GM12878 (cell line): ENCODE data around the gene MEX3D. TPM values are rescaled to one million over a fixed set of nuclear protein-coding genes. Genes with fewer than 3 reads are reported as not detected.

Experiments used
- ATAC-seq: fragments of 200-7000 bp; cut with Tn5 transposase; 3 replicates; pipeline ENCODE4 v1.9.1; 2020; ENCODE audit warnings: mild to moderate bottlenecking, moderate library complexity
- BruUV-seq: library from RNA; stranded (reverse); fragments of 400-500 nt; replicated peaks from 2 replicates; lab custom pipeline; 2021; lab: Mats Ljungman, UMichigan
- CTCF ChIA-PET: fragments of 300-600 bp; sonication (Branson Sonifier 250); formaldehyde crosslinking; extraction: SDS; loops from one replicate; lab custom pipeline; 2021; ENCODE audit warnings: inconsistent platforms; lab: Yijun Ruan, JAX
- POLR2A ChIA-PET: fragments of 350-600 bp; formaldehyde crosslinking; extraction: SDS; loops from one replicate; lab custom pipeline; 2021; ENCODE audit warnings: inconsistent platforms; lab: Charles Lee
- RAD21 ChIA-PET: fragments of 300-600 bp; sonication (Branson Sonifier 250); formaldehyde crosslinking; loops from one replicate; lab custom pipeline; 2023; ENCODE audit warnings: antibody characterized with exemption; ENCODE audit not compliant: unreplicated experiment; lab: Charles Lee
- SMC1A ChIA-PET: fragments of 300-600 bp; sonication (Branson Sonifier 250); formaldehyde crosslinking; loops from one replicate; lab custom pipeline; 2023; ENCODE audit not compliant: unreplicated experiment, uncharacterized antibody; lab: Charles Lee
- DNase-seq: peaks from one replicate; pipeline ENCODE4 v3.0.0-alpha.2; 2011; ENCODE audit warnings: low read depth, low spot score
- FAIRE-seq: peaks from 3 replicates; lab custom pipeline; 2011; peaks lifted over from hg19 to GRCh38; lab: Jason Lieb, UNC
- H2AFZ ChIP-seq: 2 replicates; pipeline ENCODE4 v1.6.0; 2011; ENCODE audit warnings: low read depth, low read length, control low read depth; ENCODE audit not compliant: control insufficient read depth
- H3K27ac ChIP-seq: 2 replicates; pipeline ENCODE4 v1.5.1; 2011; ENCODE audit warnings: control low read depth; ENCODE audit not compliant: control insufficient read depth, insufficient read depth
- H3K27me3 ChIP-seq, 2 experiments: replicated peaks in 1 of 2; 2 replicates each; pipeline versions ENCODE4 v1.6.0 to v1.6.1; 2011; ENCODE audit warnings: low read length in 1 of 2; ENCODE audit not compliant: control insufficient read depth in 2 of 2, insufficient read depth in 2 of 2
- H3K36me3 ChIP-seq, 2 experiments: 2 replicates each; pipeline ENCODE4 v1.5.1; 2011; ENCODE audit warnings: low read length in 1 of 2; ENCODE audit not compliant: control insufficient read depth in 2 of 2, insufficient read depth in 2 of 2
- H3K4me1 ChIP-seq: 2 replicates; pipeline ENCODE4 v1.6.1; 2011; ENCODE audit warnings: mild to moderate bottlenecking, low read length, moderate library complexity, mixed read lengths; ENCODE audit not compliant: control insufficient read depth, insufficient read depth
- H3K4me2 ChIP-seq: 2 replicates; pipeline ENCODE4 v1.6.0; 2011; ENCODE audit warnings: control low read depth; ENCODE audit not compliant: control insufficient read depth, insufficient read depth
- H3K4me3 ChIP-seq: fragments of 200-600 bp; sonication (generic); 2 replicates; pipeline ENCODE4 v1.5.1; 2016
- H3K79me2 ChIP-seq: 2 replicates; pipeline ENCODE4 v1.6.0; 2011; ENCODE audit warnings: low read length; ENCODE audit not compliant: control insufficient read depth, insufficient read depth
- H3K9ac ChIP-seq: 2 replicates; pipeline ENCODE4 v1.8.0; 2011; ENCODE audit warnings: low read length, control low read depth, mixed read lengths; ENCODE audit not compliant: control insufficient read depth, insufficient read depth
- H3K9me3 ChIP-seq: replicated peaks from 3 replicates; pipeline ENCODE4 v1.5.1; 2011; ENCODE audit warnings: mild to moderate bottlenecking, low read length; ENCODE audit not compliant: control insufficient read depth, insufficient read depth
- H4K20me1 ChIP-seq: 2 replicates; pipeline ENCODE4 v1.6.0; 2011; ENCODE audit not compliant: control insufficient read depth, insufficient read depth
- BACH1 ChIP-seq: fragments of 450-650 bp; IDR thresholded peaks from 2 replicates; pipeline ENCODE4 v1.6.1; 2017; ENCODE audit warnings: mild to moderate bottlenecking, borderline replicate concordance
- CHD4 ChIP-seq: fragments of 200-600 bp; sonication (generic); IDR thresholded peaks from 2 replicates; pipeline ENCODE4 v1.6.1; 2016; ENCODE audit warnings: mild to moderate bottlenecking
- DPF2 ChIP-seq: fragments of 450-650 bp; IDR thresholded peaks from 2 replicates; pipeline ENCODE4 v1.6.1; 2017; ENCODE audit warnings: mild to moderate bottlenecking
- HDAC2 ChIP-seq: fragments of 200-600 bp; sonication (generic); IDR thresholded peaks from 2 replicates; pipeline ENCODE4 v1.6.1; 2017
- HSF1 ChIP-seq: fragments of 150-350 bp; IDR thresholded peaks from 2 replicates; pipeline ENCODE4 v1.6.1; 2014; ENCODE audit warnings: mild to moderate bottlenecking, low read depth, low read length
- KDM1A ChIP-seq: fragments of 200-600 bp; sonication (generic); IDR thresholded peaks from 2 replicates; pipeline ENCODE4 v1.6.1; 2016; ENCODE audit warnings: borderline replicate concordance
- MEF2A ChIP-seq: IDR thresholded peaks from 2 replicates; pipeline ENCODE4 v1.6.1; 2011; ENCODE audit warnings: low read depth, mild to moderate bottlenecking, low read length, moderate library complexity; ENCODE audit not compliant: insufficient read depth
- MYB ChIP-seq: fragments of 150-350 bp; IDR thresholded peaks from 2 replicates; pipeline ENCODE4 v1.6.1; 2014; ENCODE audit warnings: mild to moderate bottlenecking, low read depth, low read length, borderline replicate concordance
- RELA ChIP-seq: fragments of 450-650 bp; IDR thresholded peaks from 2 replicates; pipeline ENCODE4 v1.8.0; 2014; ENCODE audit warnings: borderline replicate concordance; ENCODE audit not compliant: partially characterized antibody
- STAT1 ChIP-seq: fragments of 450-650 bp; conservative IDR thresholded peaks from 2 replicates; pipeline ENCODE4 v1.6.1; 2014; ENCODE audit warnings: antibody characterized with exemption, mild to moderate bottlenecking
- SUPT20H ChIP-seq: IDR thresholded peaks from 2 replicates; pipeline ENCODE4 v1.6.1; 2011; ENCODE audit warnings: low read depth, mild to moderate bottlenecking, low read length, moderate library complexity, borderline replicate concordance; ENCODE audit not compliant: control insufficient read depth
- ZBTB4 ChIP-seq: fragments of 450-650 bp; formaldehyde crosslinking; IDR thresholded peaks from 2 replicates; pipeline ENCODE4 v1.4.0; 2022; ENCODE audit warnings: mild to moderate bottlenecking, moderate library complexity
- ZNF622 ChIP-seq: fragments of 450-650 bp; IDR thresholded peaks from 2 replicates; pipeline ENCODE4 v1.6.1; 2017; ENCODE audit warnings: mild to moderate bottlenecking, inconsistent platforms
- WGBS: methylation state at CpG from one replicate; pipeline ENCODE4 v1.1.6; 2016; ENCODE audit warnings: low lambda C conversion rate; ENCODE audit not compliant: insufficient replicate concordance, insufficient coverage; ENCODE audit errors: missing lambda C conversion rate; 5-methylcytosine and 5-hydroxymethylcytosine counted together
- in situ Hi-C: fragments of 300-500 bp; cut with MboI; formaldehyde crosslinking; loops from 9 replicates; pipeline ENCODE4 v1.14.3; 2018; ENCODE audit warnings: mixed read lengths
- intact Hi-C: fragments of 100-400 bp; cut with micrococcal nuclease; formaldehyde crosslinking; loops from one replicate; pipeline ENCODE4 v1.14.2; 2022; ENCODE audit not compliant: unreplicated experiment
- polyA plus RNA-seq, 11 experiments: library from polyadenylated mRNA; depleted of rRNA in 4 of 11; unstranded in 6 of 11; stranded (reverse) in 5 of 11; fragments of >200 nt; fragmentation: Nextera tagmentation in 4 of 11; fragmentation: Illumina TruSeq in 1 of 11; extraction: Ambion mirVana in 4 of 11; extraction: Trizol in 1 of 11; gene quantifications; 1 replicate in 1 of 11; 2 replicates in 10 of 11; pipeline versions ENCODE4 v1.2.1 to v1.2.3, GENCODE V29; 2011 to 2016; ENCODE audit warnings: inconsistent platforms in 2 of 11, missing spikeins in 2 of 11, low read depth in 1 of 11
- total RNA-seq, 4 experiments: library from RNA; depleted of rRNA in 3 of 4; stranded (reverse); fragments of >200 nt in 3 of 4; fragmentation: Illumina TruSeq in 1 of 4; extraction: Trizol in 1 of 4; gene quantifications; 2 replicates each; pipeline versions ENCODE4 v1.2.1 to v1.2.3, GENCODE V29; 2013 to 2021
- TF ChIP-seq, protein P1 (sequence below): IDR thresholded peaks from 2 replicates; pipeline ENCODE4 v1.6.1; 2012; ENCODE audit warnings: mild to moderate bottlenecking, low read depth, low read length
- TF ChIP-seq, protein P2 (sequence below): fragments of 450-650 bp; IDR thresholded peaks from 2 replicates; pipeline ENCODE4 v1.6.1; 2017; ENCODE audit warnings: antibody characterized with exemption, mild to moderate bottlenecking, moderate library complexity

The MEX3D gene
- total and polyA plus RNA-seq, 10 of the 15 experiments (the other 5 are each of a cell fraction or from before 2014, with no cell fraction given): 0.18 to 6.8 (median 0.81) TPM

- CTCF ChIA-PET: no interaction called here
- no TSS peak for BruUV-seq
- Histone ChIP-seq H3K9me3 (no peaks in the 10 kb centered on the region), H3K27me3 (no peaks in the 10 kb centered on the region), H3K79me2 (no peaks in the 10 kb centered on the region), H3K4me2 (no peak overlapping the region), H3K9ac (no peak overlapping the region), H3K27ac (no peak overlapping the region), H4K20me1 (no peaks in the 10 kb centered on the region), H3K4me3 (no peak overlapping the region), H2AFZ (no peak overlapping the region), H3K4me1 (no peaks in the 10 kb centered on the region), H3K36me3 (no peaks in the 10 kb centered on the region)
- intact Hi-C loops: no loop called here
- SMC1A ChIA-PET: no interaction called here
- in situ Hi-C loops: no loop called here
- FAIRE-seq (no peak), ATAC-seq (no peak), DNase-seq (no peak)
- RAD21 ChIA-PET: no interaction called here
- 61% methylated on average over 9 of the region's 9 CpGs for WGBS
- POLR2A ChIA-PET: no interaction called here
- TF ChIP-seq, protein P1, sequence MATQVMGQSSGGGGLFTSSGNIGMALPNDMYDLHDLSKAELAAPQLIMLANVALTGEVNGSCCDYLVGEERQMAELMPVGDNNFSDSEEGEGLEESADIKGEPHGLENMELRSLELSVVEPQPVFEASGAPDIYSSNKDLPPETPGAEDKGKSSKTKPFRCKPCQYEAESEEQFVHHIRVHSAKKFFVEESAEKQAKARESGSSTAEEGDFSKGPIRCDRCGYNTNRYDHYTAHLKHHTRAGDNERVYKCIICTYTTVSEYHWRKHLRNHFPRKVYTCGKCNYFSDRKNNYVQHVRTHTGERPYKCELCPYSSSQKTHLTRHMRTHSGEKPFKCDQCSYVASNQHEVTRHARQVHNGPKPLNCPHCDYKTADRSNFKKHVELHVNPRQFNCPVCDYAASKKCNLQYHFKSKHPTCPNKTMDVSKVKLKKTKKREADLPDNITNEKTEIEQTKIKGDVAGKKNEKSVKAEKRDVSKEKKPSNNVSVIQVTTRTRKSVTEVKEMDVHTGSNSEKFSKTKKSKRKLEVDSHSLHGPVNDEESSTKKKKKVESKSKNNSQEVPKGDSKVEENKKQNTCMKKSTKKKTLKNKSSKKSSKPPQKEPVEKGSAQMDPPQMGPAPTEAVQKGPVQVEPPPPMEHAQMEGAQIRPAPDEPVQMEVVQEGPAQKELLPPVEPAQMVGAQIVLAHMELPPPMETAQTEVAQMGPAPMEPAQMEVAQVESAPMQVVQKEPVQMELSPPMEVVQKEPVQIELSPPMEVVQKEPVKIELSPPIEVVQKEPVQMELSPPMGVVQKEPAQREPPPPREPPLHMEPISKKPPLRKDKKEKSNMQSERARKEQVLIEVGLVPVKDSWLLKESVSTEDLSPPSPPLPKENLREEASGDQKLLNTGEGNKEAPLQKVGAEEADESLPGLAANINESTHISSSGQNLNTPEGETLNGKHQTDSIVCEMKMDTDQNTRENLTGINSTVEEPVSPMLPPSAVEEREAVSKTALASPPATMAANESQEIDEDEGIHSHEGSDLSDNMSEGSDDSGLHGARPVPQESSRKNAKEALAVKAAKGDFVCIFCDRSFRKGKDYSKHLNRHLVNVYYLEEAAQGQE: no peak
- TF ChIP-seq BACH1 (no peak), MYB (no peak), KDM1A (no peak), RELA (no peak), STAT1 (no peak), SUPT20H (no peak), DPF2 (no peak), HDAC2 (no peak), ZNF622 (no peak), ZBTB4 (CRISPR knock-in tag) (no peak), HSF1 (no peak), CHD4 (no peak), MEF2A (no peak)
- TF ChIP-seq, protein P2, sequence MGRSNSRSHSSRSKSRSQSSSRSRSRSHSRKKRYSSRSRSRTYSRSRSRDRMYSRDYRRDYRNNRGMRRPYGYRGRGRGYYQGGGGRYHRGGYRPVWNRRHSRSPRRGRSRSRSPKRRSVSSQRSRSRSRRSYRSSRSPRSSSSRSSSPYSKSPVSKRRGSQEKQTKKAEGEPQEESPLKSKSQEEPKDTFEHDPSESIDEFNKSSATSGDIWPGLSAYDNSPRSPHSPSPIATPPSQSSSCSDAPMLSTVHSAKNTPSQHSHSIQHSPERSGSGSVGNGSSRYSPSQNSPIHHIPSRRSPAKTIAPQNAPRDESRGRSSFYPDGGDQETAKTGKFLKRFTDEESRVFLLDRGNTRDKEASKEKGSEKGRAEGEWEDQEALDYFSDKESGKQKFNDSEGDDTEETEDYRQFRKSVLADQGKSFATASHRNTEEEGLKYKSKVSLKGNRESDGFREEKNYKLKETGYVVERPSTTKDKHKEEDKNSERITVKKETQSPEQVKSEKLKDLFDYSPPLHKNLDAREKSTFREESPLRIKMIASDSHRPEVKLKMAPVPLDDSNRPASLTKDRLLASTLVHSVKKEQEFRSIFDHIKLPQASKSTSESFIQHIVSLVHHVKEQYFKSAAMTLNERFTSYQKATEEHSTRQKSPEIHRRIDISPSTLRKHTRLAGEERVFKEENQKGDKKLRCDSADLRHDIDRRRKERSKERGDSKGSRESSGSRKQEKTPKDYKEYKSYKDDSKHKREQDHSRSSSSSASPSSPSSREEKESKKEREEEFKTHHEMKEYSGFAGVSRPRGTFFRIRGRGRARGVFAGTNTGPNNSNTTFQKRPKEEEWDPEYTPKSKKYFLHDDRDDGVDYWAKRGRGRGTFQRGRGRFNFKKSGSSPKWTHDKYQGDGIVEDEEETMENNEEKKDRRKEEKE: no peak
Measured at GRCh38 chr19:1532003-1532402, 36.1 kb downstream of the MEX3D start.
